ENCODE data around the gene HMGCS2.
A peak's percentile ranks its signal among the peaks of the same experiment; 100 is the strongest.

The HMGCS2 gene

DNA sequence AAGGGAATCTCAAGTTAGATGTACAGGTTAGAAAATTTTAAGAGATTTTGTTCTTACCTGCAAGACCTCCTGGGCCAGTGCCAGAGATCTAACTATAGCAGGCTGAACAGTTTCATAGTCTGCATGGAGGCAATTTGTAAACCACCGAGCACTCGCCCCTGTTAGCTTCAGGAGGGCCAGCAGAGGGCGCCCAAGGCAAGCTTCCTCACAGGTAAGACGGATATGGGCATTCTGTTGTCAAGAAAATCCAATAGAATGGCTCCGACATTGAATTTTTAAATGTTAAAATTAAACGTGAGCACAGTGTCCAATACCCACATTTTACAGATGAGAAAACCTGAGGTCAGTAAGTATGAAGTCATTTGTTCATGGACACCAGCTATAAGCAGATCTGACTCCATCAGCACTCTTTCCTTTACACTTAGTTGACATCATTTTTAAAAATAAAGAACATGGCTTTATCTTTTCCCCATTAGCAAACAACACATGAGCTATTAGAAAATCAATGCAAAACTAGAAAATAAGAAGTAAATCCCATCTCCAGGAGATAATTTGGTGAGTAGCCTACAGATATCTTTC is 40.4 kb upstream of the HMGCS2 start:
- Histone ChIP-seq H3K4me3 (ENCODE audit: low read depth, low read length) (no peak overlapping the region), H2BK5ac (ENCODE audit: low read depth, low read length, poor library complexity) (no peak overlapping the region), H4K12ac (ENCODE audit: low read depth, low read length) (no peak overlapping the region), H3K9me3 (ENCODE audit: insufficient read depth, low read depth, low read length) (no peaks in the 10 kb centered on the region), H3K4me2 (ENCODE audit: low read length) (no peak overlapping the region), H4K91ac (ENCODE audit: low read depth, low read length) (no peak overlapping the region), H3K23ac (ENCODE audit: low read length) (no peak overlapping the region), H3K27me3 (ENCODE audit: insufficient read depth, low read length) (no peaks in the 10 kb centered on the region), H3K79me2 (ENCODE audit: control insufficient read depth, insufficient read depth, low read length, poor library complexity) (no peaks in the 10 kb centered on the region), H2BK12ac (ENCODE audit: low read length) (no peak overlapping the region), H2AK5ac (ENCODE audit: low read length) (no peak overlapping the region), H3K27ac (ENCODE audit: low read depth, low read length) (no peak overlapping the region), H3K9ac (ENCODE audit: low read length) (no peak overlapping the region), H3K14ac (ENCODE audit: low read length) (no peak overlapping the region), H3K18ac (ENCODE audit: low read length) (no peak overlapping the region), H2BK120ac (ENCODE audit: insufficient read depth, low read length, poor library complexity) (no peak overlapping the region), H4K8ac (ENCODE audit: low read depth, low read length) (no peak overlapping the region), H3K4me1 (ENCODE audit: control insufficient read depth in 1 of 2, insufficient read depth in 2 of 2, low read length in 2 of 2) (no peaks in the 10 kb centered on the region), H2AFZ (ENCODE audit: insufficient read depth, low read length, poor library complexity) (no peak overlapping the region), H3K4ac (ENCODE audit: low read depth, low read length) (no peak overlapping the region), H3K36me3 (ENCODE audit: control insufficient read depth in 1 of 2, insufficient read depth in 2 of 2, low read length in 2 of 2) (no peaks in the 10 kb centered on the region), H3K79me1 (ENCODE audit: low read length) (no peaks in the 10 kb centered on the region)
- WGBS (ENCODE audit: extremely low coverage, insufficient coverage, insufficient read length) = no CpG with 5 or more reads among the region's 6 CpGs
- DNase-seq = peak; percentile 55 to 83

- Histone ChIP-seq H2AFZ (ENCODE audit: insufficient read depth, low read length, poor library complexity) (no peak overlapping the region), H3K79me1 (ENCODE audit: low read length) (no peaks in the 10 kb centered on the region), H4K8ac (ENCODE audit: low read depth, low read length) (no peak overlapping the region), H3K14ac (ENCODE audit: low read length) (no peak overlapping the region), H3K4ac (ENCODE audit: low read depth, low read length) (no peak overlapping the region), H3K4me2 (ENCODE audit: low read length) (no peak overlapping the region), H3K4me3 (ENCODE audit: low read depth, low read length) (no peak overlapping the region), H4K91ac (ENCODE audit: low read depth, low read length) (no peak overlapping the region), H3K9me3 (ENCODE audit: insufficient read depth, low read depth, low read length) (no peaks in the 10 kb centered on the region), H3K23ac (ENCODE audit: low read length) (no peak overlapping the region), H3K9ac (ENCODE audit: low read length) (no peak overlapping the region), H3K36me3 (ENCODE audit: control insufficient read depth in 1 of 2, insufficient read depth in 2 of 2, low read length in 2 of 2) (no peaks in the 10 kb centered on the region), H3K18ac (ENCODE audit: low read length) (no peak overlapping the region), H3K27ac (ENCODE audit: low read depth, low read length) (no peak overlapping the region), H2BK120ac (ENCODE audit: insufficient read depth, low read length, poor library complexity) (no peak overlapping the region), H3K27me3 (ENCODE audit: insufficient read depth, low read length) (no peaks in the 10 kb centered on the region), H4K12ac (ENCODE audit: low read depth, low read length) (no peak overlapping the region), H2BK5ac (ENCODE audit: low read depth, low read length, poor library complexity) (no peak overlapping the region), H3K79me2 (ENCODE audit: control insufficient read depth, insufficient read depth, low read length, poor library complexity) (no peaks in the 10 kb centered on the region), H2AK5ac (ENCODE audit: low read length) (no peak overlapping the region), H2BK12ac (ENCODE audit: low read length) (no peak overlapping the region), H3K4me1 (ENCODE audit: control insufficient read depth in 1 of 2, insufficient read depth in 2 of 2, low read length in 2 of 2) (no peaks in the 10 kb centered on the region)
- no CpG with 5 or more reads among the region's 3 CpGs for WGBS (ENCODE audit: extremely low coverage, insufficient coverage, insufficient read length)
- no peak for DNase-seq
Observed at GRCh38 chr1:119808491-119808890, 39.8 kb upstream of the HMGCS2 start.

DNA sequence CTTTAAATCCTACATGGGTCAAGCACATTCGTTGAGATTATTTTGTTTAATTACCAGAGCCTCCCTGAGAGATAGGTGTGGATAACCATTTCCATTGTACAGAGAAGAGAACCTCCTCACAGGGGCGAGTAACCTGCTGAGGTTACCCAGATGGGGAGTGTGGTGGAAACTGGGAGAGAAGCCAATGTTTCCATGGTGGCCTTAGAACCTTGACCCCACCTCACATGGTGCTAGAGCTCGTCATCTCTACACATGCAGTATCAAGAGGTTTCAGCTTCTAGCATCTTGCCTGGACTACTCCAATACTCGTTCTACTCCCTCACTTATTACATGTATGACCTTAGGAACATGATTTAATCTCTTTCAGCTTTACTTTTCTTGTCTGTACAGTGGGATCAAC is 37.8 kb upstream of the HMGCS2 start:
- Histone ChIP-seq H3K9me3 (ENCODE audit: insufficient read depth, low read depth, low read length) (no peaks in the 10 kb centered on the region), H2BK120ac (ENCODE audit: insufficient read depth, low read length, poor library complexity) (no peak overlapping the region)
- WGBS (ENCODE audit: extremely low coverage, insufficient coverage, insufficient read length) = no CpG with 5 or more reads among the region's 4 CpGs

GRCh38 chr1:119805746-119806145 is 37.0 kb upstream of the HMGCS2 start:
- Histone ChIP-seq H3K79me1 (ENCODE audit: low read length) (no peaks in the 10 kb centered on the region), H2AFZ (ENCODE audit: insufficient read depth, low read length, poor library complexity) (no peak overlapping the region), H3K18ac (ENCODE audit: low read length) (no peak overlapping the region), H2BK12ac (ENCODE audit: low read length) (no peak overlapping the region), H4K12ac (ENCODE audit: low read depth, low read length) (no peak overlapping the region), H3K4me2 (ENCODE audit: low read length) (no peak overlapping the region), H2BK120ac (ENCODE audit: insufficient read depth, low read length, poor library complexity) (no peak overlapping the region), H3K4me1 (ENCODE audit: control insufficient read depth in 1 of 2, insufficient read depth in 2 of 2, low read length in 2 of 2) (no peaks in the 10 kb centered on the region), H3K4me3 (ENCODE audit: low read depth, low read length) (no peak overlapping the region), H3K14ac (ENCODE audit: low read length) (no peak overlapping the region), H3K36me3 (ENCODE audit: control insufficient read depth in 1 of 2, insufficient read depth in 2 of 2, low read length in 2 of 2) (no peaks in the 10 kb centered on the region), H3K79me2 (ENCODE audit: control insufficient read depth, insufficient read depth, low read length, poor library complexity) (no peaks in the 10 kb centered on the region), H3K9me3 (ENCODE audit: insufficient read depth, low read depth, low read length) (no peaks in the 10 kb centered on the region), H4K8ac (ENCODE audit: low read depth, low read length) (no peak overlapping the region), H3K4ac (ENCODE audit: low read depth, low read length) (no peak overlapping the region), H3K23ac (ENCODE audit: low read length) (no peak overlapping the region), H3K9ac (ENCODE audit: low read length) (no peak overlapping the region), H2AK5ac (ENCODE audit: low read length) (no peak overlapping the region), H3K27ac (ENCODE audit: low read depth, low read length) (no peak overlapping the region), H2BK5ac (ENCODE audit: low read depth, low read length, poor library complexity) (no peak overlapping the region), H4K91ac (ENCODE audit: low read depth, low read length) (no peak overlapping the region), H3K27me3 (ENCODE audit: insufficient read depth, low read length) (no peaks in the 10 kb centered on the region)
- no CpG with 5 or more reads among the region's 13 CpGs for whole genome bisulfite sequencing (ENCODE audit: extremely low coverage, insufficient coverage, insufficient read length)
- no peak for DNase-seq

More for the DNA sequence above, 37.8 kb upstream of the HMGCS2 start:
- Histone ChIP-seq H3K14ac (ENCODE audit: low read length) (no peak overlapping the region), H3K9ac (ENCODE audit: low read length) (no peak overlapping the region), H3K79me1 (ENCODE audit: low read length) (no peaks in the 10 kb centered on the region), H3K4ac (ENCODE audit: low read depth, low read length) (no peak overlapping the region), H2BK5ac (ENCODE audit: low read depth, low read length, poor library complexity) (no peak overlapping the region), H2BK12ac (ENCODE audit: low read length) (no peak overlapping the region), H3K4me3 (ENCODE audit: low read depth, low read length) (no peak overlapping the region), H3K79me2 (ENCODE audit: control insufficient read depth, insufficient read depth, low read length, poor library complexity) (no peaks in the 10 kb centered on the region), H4K91ac (ENCODE audit: low read depth, low read length) (no peak overlapping the region), H3K4me1 (ENCODE audit: control insufficient read depth in 1 of 2, insufficient read depth in 2 of 2, low read length in 2 of 2) (no peaks in the 10 kb centered on the region), H3K23ac (ENCODE audit: low read length) (no peak overlapping the region), H3K4me2 (ENCODE audit: low read length) (no peak overlapping the region), H3K27me3 (ENCODE audit: insufficient read depth, low read length) (no peaks in the 10 kb centered on the region), H3K27ac (ENCODE audit: low read depth, low read length) (no peak overlapping the region), H4K12ac (ENCODE audit: low read depth, low read length) (no peak overlapping the region), H3K36me3 (ENCODE audit: control insufficient read depth in 1 of 2, insufficient read depth in 2 of 2, low read length in 2 of 2) (no peaks in the 10 kb centered on the region), H4K8ac (ENCODE audit: low read depth, low read length) (no peak overlapping the region), H3K18ac (ENCODE audit: low read length) (no peak overlapping the region), H2AFZ (ENCODE audit: insufficient read depth, low read length, poor library complexity) (no peak overlapping the region), H2AK5ac (ENCODE audit: low read length) (no peak overlapping the region)
- DNase-seq = no peak

All from trophoblast cell (in vitro differentiated cells and primary cell).